T-helper 17 cell (primary cell): ENCODE measurements around the gene C15orf61. TPM values are rescaled to one million over a fixed set of nuclear protein-coding genes. Genes with fewer than 3 reads are reported as not detected.

Experiments
- ATAC-seq: fragments of 150-1000 bp; cut with Tn5 transposase; 2 replicates; pipeline ENCODE4 v1.10.0; 2021; ENCODE audit warnings: mild to moderate bottlenecking, moderate library complexity
- DNase-seq, 3 donors: peaks; one replicate each; pipeline versions ENCODE4 v3.0.0 to v3.0.0-alpha.2; 2020 to 2021
- H3K9me3 ChIP-seq: one replicate; pipeline ENCODE4 v1.7.0; 2013; ENCODE audit warnings: low read length, mild to moderate bottlenecking; ENCODE audit not compliant: control insufficient read depth, poor library complexity, severe bottlenecking
- H3K27ac Mint-ChIP-seq: one replicate; pipeline ENCODE4 v1.8.0; 2022; ENCODE audit warnings: mild to moderate bottlenecking, moderate library complexity, mixed read lengths
- H3K27me3 Mint-ChIP-seq: one replicate; pipeline ENCODE4 v1.8.0; 2022; ENCODE audit warnings: mixed read lengths
- H3K36me3 Mint-ChIP-seq: one replicate; pipeline ENCODE4 v1.8.0; 2022; ENCODE audit warnings: low read depth, mixed read lengths
- H3K4me1 Mint-ChIP-seq: one replicate; pipeline ENCODE4 v1.8.0; 2022; ENCODE audit warnings: mild to moderate bottlenecking, mixed read lengths
- H3K4me3 Mint-ChIP-seq: one replicate; pipeline ENCODE4 v1.8.0; 2022; ENCODE audit warnings: mild to moderate bottlenecking, moderate library complexity, mixed read lengths
- total RNA-seq, 4 donors: library from RNA in 2 of 4; stranded (reverse) in 2 of 4; gene quantifications; one replicate each; pipeline ENCODE4 v1.2.3 and lab custom pipeline; 2022 to 2026

The C15orf61 gene
- total RNA-seq, 2 donors from 2014 or later, result 7.7 to 8.7 TPM

DNA sequence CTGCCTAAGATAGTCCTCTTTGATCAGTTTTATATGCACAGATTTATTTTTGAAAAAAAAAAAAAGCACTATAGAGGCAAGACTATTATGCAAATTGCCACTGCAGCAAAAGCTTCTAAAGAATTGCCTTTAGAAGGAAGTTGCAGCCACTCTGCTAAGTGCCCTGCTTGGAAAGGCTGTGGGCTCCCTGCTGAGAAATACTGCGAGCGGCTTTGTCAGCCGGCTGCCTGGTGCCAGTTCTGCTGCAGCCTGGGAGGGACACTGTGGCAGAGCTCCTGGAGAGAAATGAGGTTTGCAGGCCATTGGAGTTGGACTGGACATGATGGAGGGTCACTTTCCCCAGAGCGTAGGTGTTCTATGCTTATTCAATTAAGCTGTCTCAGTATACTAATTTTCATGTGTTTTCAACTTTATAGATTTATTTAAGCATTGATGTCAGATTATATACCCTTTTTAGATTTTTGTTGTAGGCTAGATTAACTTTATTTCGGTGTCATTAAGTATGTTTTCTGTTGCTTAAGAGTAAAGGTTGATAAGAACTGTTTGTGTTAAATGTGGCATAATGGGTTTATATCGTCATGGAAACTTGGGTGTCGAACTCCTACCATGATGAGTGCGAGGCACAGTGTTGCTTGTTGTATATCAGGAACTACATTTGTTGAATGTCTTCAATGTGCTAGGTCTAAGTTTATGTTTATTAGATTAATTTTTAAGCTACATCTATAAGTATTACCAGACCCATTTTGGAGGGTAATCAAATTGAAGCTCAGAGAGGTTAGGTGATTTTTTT, 28.1 kb downstream of the C15orf61 start:
- no peaks in the 10 kb centered on the region for H3K36me3 Mint-ChIP-seq
- DNase-seq (no peak), ATAC-seq (no peak)
- no peaks in the 10 kb centered on the region for H3K9me3 ChIP-seq
- H3K4me3 Mint-ChIP-seq, result no peak overlapping the region
- peaks cover 26% of the 10 kb centered on the region for H3K4me1 Mint-ChIP-seq
- H3K27ac Mint-ChIP-seq, result no peak overlapping the region
- H3K27me3 Mint-ChIP-seq, result no peaks in the 10 kb centered on the region

DNA sequence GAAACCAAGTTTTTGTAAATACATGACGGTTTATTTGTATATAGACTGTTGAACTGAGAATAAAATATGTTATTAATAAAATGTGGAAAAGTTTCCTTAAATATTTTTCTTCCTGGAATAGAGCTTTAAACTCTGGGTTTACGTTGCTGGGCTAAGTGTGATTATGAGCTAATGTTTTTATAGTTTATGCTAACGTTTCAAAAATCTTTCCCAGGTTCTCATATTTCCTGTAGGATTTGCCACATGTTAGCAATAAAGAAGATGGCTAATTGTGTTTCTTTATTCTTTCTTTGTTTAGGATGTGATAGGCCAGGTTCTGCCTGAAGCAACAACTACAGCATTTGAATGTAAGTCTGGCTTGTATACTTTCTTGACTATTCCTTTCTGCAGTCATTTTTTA, 28.8 kb downstream of the C15orf61 start:
- Mint-ChIP-seq H3K27ac (no peak overlapping the region), H3K27me3 (no peaks in the 10 kb centered on the region), H3K36me3 (no peaks in the 10 kb centered on the region), H3K4me3 (no peak overlapping the region), H3K4me1 (peaks cover 21% of the 10 kb centered on the region)
- DNase-seq (no peak), ATAC-seq (no peak)
- no peaks in the 10 kb centered on the region for H3K9me3 ChIP-seq

DNA sequence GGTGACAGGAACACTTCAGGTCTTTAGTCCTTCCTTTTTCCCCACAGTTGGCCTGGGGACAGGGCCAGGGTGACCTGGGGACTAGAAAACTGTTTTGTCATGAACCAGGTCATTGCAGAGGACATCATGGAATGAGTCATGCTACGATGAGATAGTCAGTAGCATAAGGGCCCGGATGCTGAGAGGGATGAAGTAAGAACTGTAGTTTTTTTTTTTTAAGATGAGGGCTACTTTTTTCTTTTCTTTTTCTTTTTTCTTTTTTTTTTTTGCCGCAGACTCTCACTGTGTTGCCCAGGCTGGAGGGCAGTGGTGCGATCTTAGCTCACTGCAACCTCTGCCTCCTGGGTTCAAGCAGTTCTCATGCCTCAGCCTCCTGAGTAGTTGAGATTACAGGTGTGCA, 29.6 kb downstream of the C15orf61 start:
- H3K9me3 ChIP-seq, result no peaks in the 10 kb centered on the region
- H3K36me3 Mint-ChIP-seq, result peaks cover 3% of the 10 kb centered on the region
- ATAC-seq (no peak), DNase-seq (no peak)
- no peak overlapping the region for H3K27ac Mint-ChIP-seq
- H3K27me3 Mint-ChIP-seq, result no peaks in the 10 kb centered on the region
- H3K4me1 Mint-ChIP-seq, result peaks cover 18% of the 10 kb centered on the region
- no peak overlapping the region for H3K4me3 Mint-ChIP-seq

DNA sequence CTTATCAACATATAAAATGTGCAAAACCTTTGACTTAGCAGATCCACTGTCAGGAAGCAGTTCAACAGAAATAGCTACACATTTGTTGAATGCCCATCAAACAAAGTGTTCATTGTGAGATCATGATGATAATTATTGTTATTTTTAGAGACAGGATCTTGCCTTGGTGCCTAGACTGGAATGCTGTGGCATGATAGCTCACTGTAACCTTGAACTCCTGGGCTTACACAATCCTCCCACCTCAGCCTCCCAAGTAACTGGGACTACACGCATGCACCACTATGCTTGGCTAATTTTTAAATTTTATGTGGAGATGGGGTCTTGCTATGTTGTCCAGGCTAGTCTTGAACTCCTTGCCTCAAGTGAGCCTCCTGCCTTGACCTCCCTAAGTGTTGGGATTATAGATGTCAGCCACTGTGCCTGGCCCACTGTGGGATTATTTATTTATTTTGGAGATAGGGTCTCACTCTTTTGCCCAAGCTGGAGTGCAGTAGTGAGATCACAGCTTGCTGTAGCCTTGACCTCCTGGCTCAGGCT, 30.3 kb downstream of the C15orf61 start:
- peaks cover 21% of the 10 kb centered on the region for H3K4me1 Mint-ChIP-seq
- peaks cover 3% of the 10 kb centered on the region for H3K36me3 Mint-ChIP-seq
- ATAC-seq, result no peak
- no peak for DNase-seq
- no peak overlapping the region for H3K27ac Mint-ChIP-seq
- no peaks in the 10 kb centered on the region for H3K27me3 Mint-ChIP-seq
- no peaks in the 10 kb centered on the region for H3K9me3 ChIP-seq
- no peak overlapping the region for H3K4me3 Mint-ChIP-seq

DNA sequence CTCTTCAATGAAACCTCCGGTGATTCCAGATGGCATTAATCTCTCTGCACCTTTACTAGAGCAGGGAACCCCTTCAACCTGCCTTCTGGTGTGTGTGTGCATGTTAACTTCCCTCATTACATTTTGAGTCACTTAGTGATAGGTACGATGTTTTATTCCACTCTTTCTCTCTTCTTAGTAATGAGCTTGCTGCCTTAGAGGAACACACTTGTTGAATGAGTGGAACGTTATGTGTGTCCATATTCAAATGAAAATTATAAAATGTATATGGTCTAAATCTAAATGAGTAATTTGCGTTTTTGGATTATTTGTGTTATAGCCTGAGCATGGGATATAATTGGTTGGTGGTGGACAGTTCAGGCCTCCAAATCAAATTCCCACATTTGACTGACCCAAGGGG, 33.6 kb downstream of the C15orf61 start:
- Mint-ChIP-seq H3K36me3 (peaks cover 10% of the 10 kb centered on the region), H3K27ac (no peak overlapping the region), H3K4me1 (peaks cover 10% of the 10 kb centered on the region), H3K27me3 (no peaks in the 10 kb centered on the region), H3K4me3 (no peak overlapping the region)
- DNase-seq (no peak), ATAC-seq (no peak)
- no peaks in the 10 kb centered on the region for H3K9me3 ChIP-seq

DNA sequence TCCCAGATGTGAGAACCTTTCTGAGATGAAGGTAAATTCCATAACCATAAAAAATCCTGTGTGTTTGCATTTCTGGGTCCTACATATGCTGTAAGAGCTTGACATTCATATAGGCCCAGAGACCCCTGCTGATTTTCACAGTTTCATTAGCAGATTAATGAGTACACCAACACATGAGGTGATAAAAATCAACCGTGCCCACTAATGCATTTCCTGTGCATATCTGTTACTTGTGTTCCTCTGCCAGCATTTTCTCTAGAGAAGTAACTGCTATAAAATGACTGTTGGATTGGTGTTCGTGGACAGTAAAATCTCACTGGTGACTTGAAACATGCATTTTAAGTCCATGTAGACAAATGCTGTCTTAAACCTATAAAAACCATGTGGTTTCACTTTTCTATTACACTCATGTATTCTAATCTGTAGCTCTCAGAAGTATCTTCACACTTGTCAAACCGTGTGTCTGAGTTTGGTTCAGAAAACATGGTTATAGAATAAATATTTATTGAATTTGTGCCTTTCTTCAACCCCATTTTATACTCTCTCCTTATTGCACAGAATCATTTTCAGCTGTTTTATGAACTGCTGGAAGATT, 36.1 kb downstream of the C15orf61 start:
- H3K9me3 ChIP-seq, result no peaks in the 10 kb centered on the region
- Mint-ChIP-seq H3K4me1 (peaks cover 15% of the 10 kb centered on the region), H3K36me3 (peaks cover 10% of the 10 kb centered on the region), H3K27me3 (no peaks in the 10 kb centered on the region), H3K4me3 (no peak overlapping the region), H3K27ac (no peak overlapping the region)
- ATAC-seq, result no peak
- no peak for DNase-seq

DNA sequence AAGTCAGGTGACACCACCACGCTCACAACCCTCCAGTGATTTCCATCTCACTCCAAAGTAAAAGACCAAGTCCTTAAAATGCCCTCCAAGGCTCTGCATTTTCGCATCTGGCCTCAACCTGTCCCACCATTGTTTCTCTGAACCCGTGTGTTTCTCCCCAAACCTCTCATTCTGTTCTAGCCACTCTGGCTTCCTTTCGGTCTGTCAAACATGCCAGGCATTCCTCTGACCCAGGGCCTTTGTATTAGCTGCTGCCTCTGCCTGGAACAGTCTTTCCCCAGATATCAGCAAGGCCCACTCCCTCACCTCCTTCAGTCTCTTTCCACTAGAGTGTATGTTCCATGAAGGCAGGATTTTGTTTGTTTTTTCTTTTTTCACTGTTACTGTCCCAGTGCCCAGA, 37.6 kb downstream of the C15orf61 start:
- peaks cover 10% of the 10 kb centered on the region for H3K36me3 Mint-ChIP-seq
- no peaks in the 10 kb centered on the region for H3K9me3 ChIP-seq
- peaks cover 20% of the 10 kb centered on the region for H3K4me1 Mint-ChIP-seq
- H3K27ac Mint-ChIP-seq, result no peak overlapping the region
- DNase-seq (no peak), ATAC-seq (no peak)
- no peak overlapping the region for H3K4me3 Mint-ChIP-seq
- no peaks in the 10 kb centered on the region for H3K27me3 Mint-ChIP-seq

DNA sequence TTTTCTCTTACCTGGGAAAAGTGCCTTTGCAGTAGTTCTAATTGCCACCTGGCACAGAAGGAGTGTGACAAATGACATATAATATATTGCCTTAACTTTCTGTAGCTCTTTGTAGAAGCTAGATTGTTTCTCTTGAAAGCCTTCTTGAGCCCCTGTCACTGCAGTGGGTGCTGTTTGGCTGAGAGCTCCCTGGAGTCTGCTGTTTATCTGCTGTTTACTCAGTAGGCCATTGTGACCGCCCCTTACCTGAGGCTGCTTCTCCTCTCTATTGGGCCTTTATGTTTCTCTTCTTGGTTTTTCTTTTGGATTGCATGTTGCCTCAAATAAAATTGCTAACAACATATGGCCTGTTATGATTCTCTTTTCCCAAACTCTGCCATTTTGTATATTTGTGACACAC, 38.2 kb downstream of the C15orf61 start:
- no peak overlapping the region for H3K27ac Mint-ChIP-seq
- H3K4me1 Mint-ChIP-seq, result peaks cover 23% of the 10 kb centered on the region
- peaks cover 10% of the 10 kb centered on the region for H3K36me3 Mint-ChIP-seq
- H3K9me3 ChIP-seq, result no peaks in the 10 kb centered on the region
- no peak overlapping the region for H3K4me3 Mint-ChIP-seq
- DNase-seq (no peak), ATAC-seq (no peak)
- H3K27me3 Mint-ChIP-seq, result no peaks in the 10 kb centered on the region

DNA sequence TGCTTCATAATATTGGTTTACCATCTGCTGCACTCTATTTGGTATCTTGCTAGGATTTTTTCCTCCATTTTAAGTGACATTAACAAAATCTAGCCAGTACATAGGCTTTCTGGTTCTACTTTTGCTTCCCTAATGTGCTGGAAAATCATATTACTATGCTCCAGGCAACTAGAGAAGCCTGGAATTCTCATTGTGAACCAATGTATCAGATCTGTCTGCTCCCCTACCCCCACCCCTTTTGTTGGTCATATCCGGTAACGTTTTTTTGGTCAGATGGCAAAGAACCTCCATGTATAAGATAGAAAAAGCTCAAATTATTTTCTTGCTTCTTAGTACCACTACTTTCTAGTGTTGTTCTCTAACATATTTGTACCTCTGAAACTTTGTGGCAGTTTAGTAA, 38.6 kb downstream of the C15orf61 start:
- Mint-ChIP-seq H3K4me3 (no peak overlapping the region), H3K36me3 (peaks cover 10% of the 10 kb centered on the region), H3K4me1 (peaks cover 27% of the 10 kb centered on the region), H3K27me3 (no peaks in the 10 kb centered on the region), H3K27ac (no peak overlapping the region)
- ATAC-seq, result no peak
- no peaks in the 10 kb centered on the region for H3K9me3 ChIP-seq
- DNase-seq, result no peak

DNA sequence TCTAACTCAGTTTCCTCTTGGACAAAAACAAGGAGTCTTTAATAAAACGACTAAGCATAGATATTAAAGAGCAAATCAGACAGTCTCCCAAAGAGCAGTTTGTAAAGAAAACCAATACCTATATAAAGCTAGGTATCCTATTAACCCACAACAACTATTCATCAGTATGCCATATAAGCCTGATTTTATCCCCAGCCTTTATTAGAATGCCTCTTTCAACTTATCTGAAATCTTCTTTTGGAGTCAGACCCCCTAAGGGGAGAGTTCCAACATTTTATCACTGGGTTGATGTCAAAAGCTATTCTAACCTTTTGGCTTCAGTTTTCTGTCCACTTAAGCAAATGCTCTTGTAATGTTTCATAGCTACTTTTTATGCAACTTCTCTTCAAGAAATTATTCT, 39.4 kb downstream of the C15orf61 start:
- H3K9me3 ChIP-seq, result no peaks in the 10 kb centered on the region
- no peak overlapping the region for H3K4me3 Mint-ChIP-seq
- peaks cover 29% of the 10 kb centered on the region for H3K4me1 Mint-ChIP-seq
- DNase-seq, result no peak
- peaks cover 7% of the 10 kb centered on the region for H3K36me3 Mint-ChIP-seq
- no peak for ATAC-seq
- no peak overlapping the region for H3K27ac Mint-ChIP-seq
- H3K27me3 Mint-ChIP-seq, result no peaks in the 10 kb centered on the region

DNA sequence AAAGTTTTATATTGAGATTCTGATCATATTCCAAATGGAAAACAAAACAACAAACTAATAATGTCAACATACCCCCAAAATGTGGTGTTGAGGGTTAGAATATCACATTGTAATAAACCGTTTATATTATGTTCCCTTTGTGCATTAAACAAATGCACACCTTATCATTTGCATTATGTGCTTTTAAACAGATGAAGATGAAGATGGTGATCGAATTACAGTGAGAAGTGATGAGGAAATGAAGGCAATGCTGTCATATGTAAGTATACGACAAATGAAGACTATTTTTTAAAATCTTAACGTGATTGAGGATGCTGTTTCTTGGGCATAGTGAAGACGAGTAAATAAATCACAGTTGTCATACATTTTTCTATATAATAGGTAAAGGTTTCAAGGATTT, 42.2 kb downstream of the C15orf61 start:
- ATAC-seq (no peak), DNase-seq (no peak)
- H3K27me3 Mint-ChIP-seq, result no peaks in the 10 kb centered on the region
- H3K36me3 Mint-ChIP-seq, result peaks cover 7% of the 10 kb centered on the region
- H3K4me1 Mint-ChIP-seq, result peaks cover 26% of the 10 kb centered on the region
- H3K4me3 Mint-ChIP-seq, result no peak overlapping the region
- no peaks in the 10 kb centered on the region for H3K9me3 ChIP-seq
- no peak overlapping the region for H3K27ac Mint-ChIP-seq

DNA sequence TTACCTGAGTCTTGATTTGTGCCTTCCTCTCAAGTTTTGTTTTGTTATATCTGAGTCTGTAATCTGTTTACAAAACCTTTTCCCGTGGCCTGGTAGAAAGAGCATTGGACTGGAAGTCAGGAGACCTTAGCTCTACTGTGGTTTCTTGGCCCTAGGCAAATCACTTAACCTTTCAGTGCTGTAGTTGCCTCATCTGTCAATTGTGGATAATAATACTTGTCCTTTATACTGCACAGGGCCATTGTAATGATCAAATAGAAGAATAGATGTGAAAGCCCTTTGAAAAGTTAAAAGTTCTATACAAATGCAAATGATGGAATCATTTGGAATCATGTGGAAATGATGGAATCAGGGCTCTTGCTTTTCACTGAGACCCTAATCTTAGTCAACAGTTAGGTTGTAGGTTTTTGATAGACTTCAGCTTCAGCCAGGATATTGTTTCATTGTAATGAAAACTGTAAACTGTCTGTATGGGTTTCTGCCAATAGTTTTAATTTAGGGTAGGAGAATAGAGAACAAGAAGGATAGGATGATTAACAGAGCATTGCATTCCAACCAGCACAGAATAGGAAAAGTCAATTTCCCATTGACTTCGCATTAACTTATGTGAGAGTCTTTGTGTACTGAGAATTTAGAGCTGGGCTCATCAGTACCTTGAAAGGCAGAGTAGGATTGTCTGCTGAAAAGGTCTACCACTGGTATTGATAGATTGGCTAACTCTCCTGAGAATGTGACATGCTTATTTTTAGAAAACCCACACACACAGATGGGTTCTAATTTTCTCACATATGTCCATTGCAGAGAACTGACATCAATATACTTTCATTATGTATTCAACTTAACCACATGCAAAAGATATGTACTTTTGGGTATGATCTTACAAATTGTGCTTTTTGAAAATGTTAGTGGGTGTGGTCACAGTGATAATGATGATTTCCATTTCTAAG, 43.4 kb downstream of the C15orf61 start:
- DNase-seq (no peak), ATAC-seq (no peak)
- H3K36me3 Mint-ChIP-seq, result peaks cover 1% of the 10 kb centered on the region
- peaks cover 22% of the 10 kb centered on the region for H3K4me1 Mint-ChIP-seq
- no peaks in the 10 kb centered on the region for H3K27me3 Mint-ChIP-seq
- no peaks in the 10 kb centered on the region for H3K9me3 ChIP-seq
- H3K4me3 Mint-ChIP-seq, result no peak overlapping the region
- peak overlapping the region; percentile 29 for H3K27ac Mint-ChIP-seq

DNA sequence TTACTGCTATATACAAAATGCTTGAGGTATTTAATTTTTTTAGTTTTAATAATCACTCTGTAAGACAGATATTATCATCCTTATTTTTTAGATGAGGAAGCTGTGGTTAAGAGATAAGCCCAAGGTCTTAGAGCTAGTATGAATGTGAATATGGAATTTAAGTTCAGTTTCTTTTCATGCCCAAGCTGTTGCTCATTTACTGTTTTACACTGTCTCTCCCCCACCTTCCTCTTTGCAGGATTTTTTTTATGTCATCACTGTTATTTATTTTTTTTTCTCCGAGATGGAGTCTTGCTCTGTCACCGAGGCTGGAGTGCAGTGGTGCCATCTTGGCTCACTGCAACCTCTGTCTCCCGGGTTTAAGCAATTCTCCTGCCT, 44.0 kb downstream of the C15orf61 start:
- Mint-ChIP-seq H3K4me3 (no peak overlapping the region), H3K27me3 (no peaks in the 10 kb centered on the region), H3K27ac (no peak overlapping the region), H3K4me1 (peaks cover 22% of the 10 kb centered on the region), H3K36me3 (no peaks in the 10 kb centered on the region)
- no peak for DNase-seq
- H3K9me3 ChIP-seq, result no peaks in the 10 kb centered on the region
- no peak for ATAC-seq
